Omental fat pad (tissue), 4 donors: ENCODE data around the gene DCPS. TPM values are rescaled to one million over a fixed set of nuclear protein-coding genes. Genes with fewer than 3 reads are reported as not detected.
"Not testable (repeated sequence)": the region's sequence is repeated elsewhere in the genome, so short reads cannot be mapped to it uniquely, and the experiment has no call there.

ENCODE experiments used
- ATAC-seq: fragments of 150-250 bp; one replicate; pipeline ENCODE4 v1.9.1; 2016; ENCODE audit warnings: mild to moderate bottlenecking, moderate library complexity; ENCODE audit not compliant: low FRiP score
- DNase-seq: peaks from one replicate; pipeline ENCODE4 v3.0.0-alpha.2; 2019; ENCODE audit warnings: low spot score
- total RNA-seq, 4 donors: library from RNA; depleted of rRNA; stranded (reverse); fragments of >200 nt; gene quantifications; one replicate each; pipeline ENCODE4 v1.1.0, GENCODE V29; 2016
- TF ChIP-seq, protein P1 (sequence below), 3 donors: fragments of 450-650 bp; IDR thresholded peaks; one replicate each; pipeline ENCODE4 v1.5.1; 2016 to 2017; ENCODE audit warnings: antibody characterized with exemption in 3 of 3, mild to moderate bottlenecking in 3 of 3, moderate library complexity in 2 of 3

Gene DCPS
- total RNA-seq, 4 donors from 2014 or later: 8.0 to 12.4 (median 9.9) TPM

DNA sequence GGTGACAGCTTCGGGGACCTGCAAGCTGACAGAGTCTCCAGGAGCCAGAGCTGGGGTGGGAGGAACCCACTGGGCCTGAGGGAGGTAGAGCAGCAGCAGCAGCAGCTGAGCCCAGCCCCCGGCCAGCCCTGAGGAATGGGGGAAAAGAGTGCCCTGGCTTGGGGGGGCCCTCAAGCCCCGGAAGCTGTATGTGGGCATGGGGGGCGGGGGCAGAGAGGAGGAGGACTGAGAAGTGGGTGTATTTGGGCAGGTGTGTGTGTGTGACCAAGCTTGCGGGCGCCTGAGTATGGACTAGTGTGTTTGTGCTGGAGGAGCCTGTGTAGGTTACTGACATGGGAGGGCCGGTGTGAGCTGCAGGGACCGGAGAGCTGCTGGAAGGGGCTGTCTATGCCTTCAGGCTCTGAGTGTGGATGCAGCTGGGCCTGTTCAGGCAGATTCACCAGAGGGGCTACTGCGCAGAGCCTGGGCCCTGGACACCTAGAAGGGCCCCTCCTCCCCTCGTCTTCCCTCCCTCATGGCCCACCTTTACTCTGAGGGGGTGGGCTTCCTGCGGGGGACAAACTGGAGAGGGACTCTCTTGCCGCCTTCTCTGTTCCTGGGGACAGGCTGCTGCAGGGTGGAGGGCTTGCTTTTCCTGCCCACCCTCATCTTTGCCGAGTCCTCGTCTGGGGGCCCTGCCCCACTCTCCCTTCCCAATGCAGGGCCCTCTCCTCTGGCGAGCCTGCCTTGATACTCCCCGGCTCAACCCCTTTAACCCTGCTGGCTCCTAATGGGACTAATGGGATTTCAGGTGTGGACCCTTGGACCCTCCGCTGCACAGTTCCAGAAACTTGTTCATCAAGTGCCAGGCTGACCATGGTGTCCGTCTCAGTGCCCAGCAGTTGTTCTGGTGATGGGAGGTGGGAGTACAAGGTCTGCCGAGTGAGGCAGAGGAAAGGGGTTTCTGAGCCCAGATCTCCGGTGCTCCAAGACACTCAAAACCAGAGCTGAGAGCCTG, 79.8 kb downstream of the DCPS start:
- DNase-seq (no peak), ATAC-seq (no peak)
- TF ChIP-seq, protein P1, sequence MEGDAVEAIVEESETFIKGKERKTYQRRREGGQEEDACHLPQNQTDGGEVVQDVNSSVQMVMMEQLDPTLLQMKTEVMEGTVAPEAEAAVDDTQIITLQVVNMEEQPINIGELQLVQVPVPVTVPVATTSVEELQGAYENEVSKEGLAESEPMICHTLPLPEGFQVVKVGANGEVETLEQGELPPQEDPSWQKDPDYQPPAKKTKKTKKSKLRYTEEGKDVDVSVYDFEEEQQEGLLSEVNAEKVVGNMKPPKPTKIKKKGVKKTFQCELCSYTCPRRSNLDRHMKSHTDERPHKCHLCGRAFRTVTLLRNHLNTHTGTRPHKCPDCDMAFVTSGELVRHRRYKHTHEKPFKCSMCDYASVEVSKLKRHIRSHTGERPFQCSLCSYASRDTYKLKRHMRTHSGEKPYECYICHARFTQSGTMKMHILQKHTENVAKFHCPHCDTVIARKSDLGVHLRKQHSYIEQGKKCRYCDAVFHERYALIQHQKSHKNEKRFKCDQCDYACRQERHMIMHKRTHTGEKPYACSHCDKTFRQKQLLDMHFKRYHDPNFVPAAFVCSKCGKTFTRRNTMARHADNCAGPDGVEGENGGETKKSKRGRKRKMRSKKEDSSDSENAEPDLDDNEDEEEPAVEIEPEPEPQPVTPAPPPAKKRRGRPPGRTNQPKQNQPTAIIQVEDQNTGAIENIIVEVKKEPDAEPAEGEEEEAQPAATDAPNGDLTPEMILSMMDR (IDR thresholded peaks at IDR 0.05): no peak

DNA sequence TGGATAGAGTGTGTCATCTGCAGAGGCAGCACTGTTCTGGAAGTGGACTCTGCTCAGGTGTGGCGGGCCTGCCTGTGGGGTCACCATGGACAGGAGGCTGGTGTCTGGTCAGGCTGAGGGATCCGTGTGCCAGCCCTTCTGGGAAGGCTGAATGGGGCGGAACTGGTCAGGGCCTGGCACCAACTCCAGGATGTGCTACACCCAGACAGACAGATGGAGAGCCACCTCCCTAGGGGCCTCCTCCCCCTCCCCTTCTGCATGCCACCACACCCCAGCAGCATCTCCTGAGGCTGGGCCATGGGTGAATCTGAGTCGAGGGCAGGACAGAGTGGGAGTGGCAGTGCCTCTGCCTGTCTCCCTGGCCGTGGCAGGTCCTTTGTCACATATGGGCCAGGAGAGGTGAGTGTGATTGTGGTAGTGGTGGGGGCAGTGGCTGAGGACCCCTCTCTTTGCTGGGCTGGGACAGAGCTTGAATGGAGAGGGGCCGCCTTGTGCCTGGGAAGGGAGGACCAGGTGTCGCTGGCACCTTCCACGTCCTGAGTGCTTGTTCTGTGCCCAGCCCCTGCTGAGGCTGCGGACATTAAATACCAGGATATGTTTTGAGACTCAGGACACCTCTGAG, 80.7 kb downstream of the DCPS start:
- DNase-seq (no peak), ATAC-seq (no peak)

DNA sequence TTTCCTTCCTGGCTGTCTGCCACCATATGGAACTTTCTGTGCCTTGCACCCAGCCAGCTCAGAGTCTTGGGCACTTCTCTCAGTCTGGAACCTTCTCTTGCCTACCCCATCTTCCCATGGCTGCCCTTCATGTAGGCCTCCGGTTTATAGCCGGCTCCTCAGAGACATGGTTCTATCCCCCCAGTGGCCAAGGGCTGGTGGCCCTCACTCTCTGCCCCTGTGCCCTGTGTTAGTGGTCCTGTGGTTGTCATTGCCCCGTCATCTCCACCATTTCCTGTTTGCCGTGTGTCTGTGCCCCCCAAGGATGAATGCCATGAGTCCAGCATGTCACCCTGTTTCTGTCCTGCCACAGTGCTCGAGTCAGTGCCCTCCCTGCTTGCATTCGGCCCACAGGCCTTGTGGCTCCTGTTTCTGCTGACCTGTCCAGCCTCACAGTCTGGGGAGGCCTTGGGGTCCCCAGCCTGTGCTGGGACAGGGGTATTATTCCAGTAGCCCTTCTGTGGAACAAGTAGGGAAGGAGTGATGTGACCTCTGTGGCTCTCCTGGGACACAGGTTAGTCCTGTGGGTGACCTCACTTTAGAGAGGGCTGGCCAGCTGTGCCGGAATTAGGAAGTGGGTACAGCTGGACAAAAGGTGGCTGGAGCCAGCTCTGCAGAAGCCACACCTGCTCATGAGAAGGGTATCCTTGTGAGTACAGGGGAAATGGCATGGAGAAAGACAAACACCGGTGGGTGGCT, 82.3 kb downstream of the DCPS start:
- DNase-seq: no peak
- no peak for ATAC-seq
- TF ChIP-seq, protein P1 (IDR thresholded peaks at IDR 0.05): no peak

More for the DNA sequence above, 80.7 kb downstream of the DCPS start:
- TF ChIP-seq, protein P1 (IDR thresholded peaks at IDR 0.05): no peak

DNA sequence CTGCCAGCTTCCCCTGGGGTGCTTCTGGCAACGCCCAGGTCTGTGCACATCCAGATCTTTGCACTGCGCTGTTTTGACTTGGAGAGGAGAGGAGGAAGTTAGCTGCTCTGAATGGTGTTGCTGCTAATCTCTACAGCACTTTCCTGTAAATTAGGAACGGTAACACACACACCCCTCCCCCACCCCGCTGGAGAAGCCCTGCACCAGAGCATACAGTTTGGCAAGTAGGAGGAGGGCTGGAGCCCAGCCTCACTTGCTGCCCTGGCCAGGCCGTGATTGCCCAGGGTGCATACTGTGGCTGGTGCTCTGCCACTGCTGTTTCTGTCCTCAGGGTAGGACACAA, 82.8 kb downstream of the DCPS start:
- ATAC-seq, DNase-seq: not testable (repeated sequence)

DNA sequence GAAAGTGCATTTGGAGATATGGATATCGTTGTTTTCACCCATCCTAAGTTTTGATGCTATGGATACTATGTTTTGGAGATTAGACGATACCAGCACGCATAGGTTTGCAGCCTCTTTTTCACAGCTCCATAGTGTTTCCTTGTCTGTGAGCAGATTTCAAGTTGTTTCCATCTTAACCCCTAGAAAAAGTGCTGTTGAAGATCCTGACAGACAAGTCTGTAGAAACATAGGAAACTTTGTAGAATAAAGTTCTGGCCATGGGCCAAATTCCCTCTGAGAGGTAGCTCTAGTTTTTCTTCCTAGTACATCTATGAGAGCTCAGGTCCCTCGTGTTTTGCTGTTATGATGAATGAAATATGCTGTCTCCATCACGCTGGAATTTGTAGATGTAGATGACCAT, 84.0 kb downstream of the DCPS start:
- TF ChIP-seq, protein P1 (IDR thresholded peaks at IDR 0.05): no peak
- DNase-seq (no peak), ATAC-seq (no peak)

DNA sequence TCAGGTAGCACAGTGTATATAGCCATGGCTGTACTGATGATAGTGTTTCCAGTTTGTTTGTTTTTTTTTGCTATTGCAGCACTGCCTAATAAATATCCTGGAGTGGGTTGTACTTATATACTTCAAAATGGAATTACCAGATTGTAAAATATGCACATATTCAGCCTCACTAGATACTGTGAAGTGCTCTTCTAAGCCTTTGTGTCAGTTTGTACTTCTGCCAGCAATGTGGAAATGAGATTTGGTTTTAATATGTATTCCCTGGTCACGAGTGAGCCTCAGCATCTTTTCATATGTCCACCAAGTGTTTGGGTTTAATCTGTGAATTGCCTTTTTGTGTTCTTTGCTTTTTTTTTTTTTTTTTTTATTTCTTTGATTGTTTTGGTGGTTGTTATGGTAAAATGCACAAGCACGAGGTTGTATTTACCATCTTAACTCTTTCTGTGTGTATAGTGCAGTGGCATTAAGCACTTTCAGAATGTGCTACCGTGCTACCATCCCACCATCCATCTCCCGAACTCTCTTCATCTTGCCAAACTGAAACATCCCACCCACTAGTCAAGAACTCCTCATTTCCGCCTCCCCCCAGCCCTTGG, 86.5 kb downstream of the DCPS start:
- TF ChIP-seq, protein P1 (IDR thresholded peaks at IDR 0.05): no peak
- ATAC-seq (no peak), DNase-seq (no peak)
